HepG2 (cell line): Measurements from ENCODE around the gene ABCC12. TPM values are rescaled to one million over a fixed set of nuclear protein-coding genes. Genes with fewer than 3 reads are reported as not detected.
A peak's percentile ranks its signal among the peaks of the same experiment; 100 is the strongest.

Experiments
- HDAC1 ChIP-seq: sonication (generic); formaldehyde crosslinking; IDR thresholded peaks from 2 replicates; pipeline ENCODE4 v1.5.1; 2020; ENCODE audit warnings: mild to moderate bottlenecking, missing genetic modification reagents
- HNRNPL ChIP-seq: fragments of 200-400 bp; formaldehyde crosslinking; IDR thresholded peaks from 2 replicates; pipeline ENCODE4 v1.6.1; 2017; ENCODE audit warnings: mild to moderate bottlenecking, low read depth, low read length
- IKZF4 ChIP-seq: sonication (generic); formaldehyde crosslinking; IDR thresholded peaks from 2 replicates; pipeline ENCODE4 v1.5.1; 2020; ENCODE audit warnings: borderline replicate concordance, mild to moderate bottlenecking, low read depth, missing genetic modification reagents; ENCODE audit errors: not compliant biosample characterization
- KMT2B ChIP-seq: IDR thresholded peaks from 2 replicates; pipeline ENCODE4 v1.6.1; 2016; ENCODE audit warnings: missing genetic modification reagents, missing compliant biosample characterization
- NFIB ChIP-seq: sonication (generic); formaldehyde crosslinking; IDR thresholded peaks from 2 replicates; pipeline ENCODE4 v1.9.0; 2021; ENCODE audit warnings: missing genetic modification reagents, mild to moderate bottlenecking, borderline replicate concordance
- NR2C2 ChIP-seq: sonication (generic); formaldehyde crosslinking; IDR thresholded peaks from 2 replicates; pipeline ENCODE4 v1.4.0; 2020; ENCODE audit warnings: missing genetic modification reagents, mild to moderate bottlenecking, moderate library complexity, borderline replicate concordance
- PPARG ChIP-seq: conservative IDR thresholded peaks from 2 replicates; pipeline ENCODE4 v1.6.1; 2016; ENCODE audit warnings: missing biosample characterization, missing genetic modification reagents
- SRY ChIP-seq: sonication (generic); formaldehyde crosslinking; IDR thresholded peaks from 2 replicates; pipeline ENCODE4 v1.8.0; 2022; ENCODE audit warnings: mild to moderate bottlenecking, missing genetic modification reagents
- TBP ChIP-seq: sonication (generic); formaldehyde crosslinking; IDR thresholded peaks from 2 replicates; pipeline ENCODE4 v1.5.0; 2020; ENCODE audit warnings: missing genetic modification reagents
- ZBTB38 ChIP-seq: sonication (generic); formaldehyde crosslinking; IDR thresholded peaks from 2 replicates; pipeline ENCODE4 v1.5.1; 2020; ENCODE audit warnings: mild to moderate bottlenecking, missing genetic modification reagents
- ZFY ChIP-seq: sonication (generic); formaldehyde crosslinking; IDR thresholded peaks from 2 replicates; pipeline ENCODE4 v1.4.0; 2020; ENCODE audit warnings: missing genetic modification reagents
- ZNF24 ChIP-seq: fragments of 450-650 bp; IDR thresholded peaks from 2 replicates; pipeline ENCODE4 v1.6.1; 2017; ENCODE audit warnings: antibody characterized with exemption, mild to moderate bottlenecking
- ZNF333 ChIP-seq: sonication (generic); formaldehyde crosslinking; IDR thresholded peaks from 2 replicates; pipeline ENCODE4 v1.4.0; 2020; ENCODE audit warnings: mild to moderate bottlenecking, missing genetic modification reagents, borderline replicate concordance
- ZNF672 ChIP-seq: sonication (generic); formaldehyde crosslinking; IDR thresholded peaks from 2 replicates; pipeline ENCODE4 v1.8.1; 2022; ENCODE audit warnings: missing genetic modification reagents
- ZNF773 ChIP-seq: sonication (generic); formaldehyde crosslinking; IDR thresholded peaks from 2 replicates; pipeline ENCODE4 v1.4.0; 2020; ENCODE audit warnings: missing genetic modification reagents, borderline replicate concordance
- ZNF850 ChIP-seq: sonication (generic); formaldehyde crosslinking; conservative IDR thresholded peaks from 2 replicates; pipeline ENCODE4 v1.9.0; 2021; ENCODE audit warnings: mild to moderate bottlenecking, missing genetic modification reagents
- polyA plus RNA-seq, 8 experiments: library from polyadenylated mRNA; depleted of rRNA in 3 of 8; stranded (reverse) in 7 of 8; unstranded in 1 of 8; fragments of >200 nt; fragmentation: Illumina TruSeq in 4 of 8; extraction: Trizol in 4 of 8; gene quantifications; 2 replicates each; pipeline versions ENCODE4 v1.2.1 to v1.2.3, GENCODE V29; 2011 to 2016; ENCODE audit warnings: low read depth in 4 of 8, missing spikeins in 1 of 8, mixed read lengths in 1 of 8; ENCODE audit not compliant: insufficient read depth in 1 of 8
- total RNA-seq, 5 experiments: library from RNA; depleted of rRNA; stranded (reverse); fragments of >200 nt; fragmentation: Illumina TruSeq; extraction: Trizol; gene quantifications; 2 replicates each; pipeline ENCODE4 v1.2.3, GENCODE V29; 2016; ENCODE audit warnings: low read depth in 1 of 5
- TF ChIP-seq, protein P1 (sequence below): sonication (generic); formaldehyde crosslinking; IDR thresholded peaks from 2 replicates; pipeline ENCODE4 v1.4.0; 2020; ENCODE audit warnings: mild to moderate bottlenecking, low read depth, missing genetic modification reagents
- TF ChIP-seq, protein P2 (sequence below): sonication (generic); formaldehyde crosslinking; IDR thresholded peaks from 2 replicates; pipeline ENCODE4 v1.4.0; 2020; ENCODE audit warnings: mild to moderate bottlenecking, missing genetic modification reagents
- TF ChIP-seq, protein P3 (sequence below): sonication (generic); formaldehyde crosslinking; IDR thresholded peaks from 2 replicates; pipeline ENCODE4 v1.4.0; 2020; ENCODE audit warnings: missing genetic modification reagents
- TF ChIP-seq, protein P4 (sequence below): sonication (generic); formaldehyde crosslinking; IDR thresholded peaks from 2 replicates; pipeline ENCODE4 v1.8.0; 2022; ENCODE audit warnings: mild to moderate bottlenecking, missing genetic modification reagents, moderate library complexity
- TF ChIP-seq, protein P5 (sequence below): sonication (generic); formaldehyde crosslinking; IDR thresholded peaks from 2 replicates; pipeline ENCODE4 v1.4.0; 2020; ENCODE audit warnings: low read depth, mild to moderate bottlenecking, missing genetic modification reagents
- TF ChIP-seq, protein P6 (sequence below): IDR thresholded peaks from 2 replicates; pipeline ENCODE4 v1.6.1; 2016; ENCODE audit warnings: mild to moderate bottlenecking

Gene ABCC12
- total and polyA plus RNA-seq, 2 of the 13 experiments (the other 11 are each of a cell fraction or from before 2014, with no cell fraction given): not detected

DNA sequence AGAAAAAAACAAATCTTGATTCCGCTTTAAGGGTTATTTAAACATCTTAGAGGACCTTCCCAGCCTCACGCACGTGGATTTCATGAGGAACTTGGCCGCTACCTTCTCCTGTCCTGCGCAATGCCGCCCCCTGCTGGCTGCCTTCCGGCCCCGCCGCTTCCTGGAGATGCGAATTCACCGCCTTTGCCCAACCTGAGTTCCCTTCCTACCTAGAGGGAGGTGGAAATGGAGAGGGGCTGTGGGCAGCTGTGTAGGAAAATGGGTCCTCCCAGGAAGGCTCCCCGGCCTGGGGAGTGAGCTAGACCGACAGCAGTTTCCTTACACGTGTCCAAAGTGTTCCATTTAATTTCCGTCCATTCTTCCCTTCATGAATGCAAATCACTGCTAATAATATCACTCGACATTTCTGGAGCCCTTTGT is 1.0 kb upstream of the ABCC12 start (continued):
- TF ChIP-seq, protein P1, sequence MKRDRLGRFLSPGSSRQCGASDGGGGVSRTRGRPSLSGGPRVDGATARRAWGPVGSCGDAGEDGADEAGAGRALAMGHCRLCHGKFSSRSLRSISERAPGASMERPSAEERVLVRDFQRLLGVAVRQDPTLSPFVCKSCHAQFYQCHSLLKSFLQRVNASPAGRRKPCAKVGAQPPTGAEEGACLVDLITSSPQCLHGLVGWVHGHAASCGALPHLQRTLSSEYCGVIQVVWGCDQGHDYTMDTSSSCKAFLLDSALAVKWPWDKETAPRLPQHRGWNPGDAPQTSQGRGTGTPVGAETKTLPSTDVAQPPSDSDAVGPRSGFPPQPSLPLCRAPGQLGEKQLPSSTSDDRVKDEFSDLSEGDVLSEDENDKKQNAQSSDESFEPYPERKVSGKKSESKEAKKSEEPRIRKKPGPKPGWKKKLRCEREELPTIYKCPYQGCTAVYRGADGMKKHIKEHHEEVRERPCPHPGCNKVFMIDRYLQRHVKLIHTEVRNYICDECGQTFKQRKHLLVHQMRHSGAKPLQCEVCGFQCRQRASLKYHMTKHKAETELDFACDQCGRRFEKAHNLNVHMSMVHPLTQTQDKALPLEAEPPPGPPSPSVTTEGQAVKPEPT (CRISPR knock-in tag): no peak
- TF ChIP-seq NR2C2 (CRISPR knock-in tag) (no peak), ZNF850 (0 out of 2 replicates have a peak, but pooled peaks have one; percentile 62), ZFY (CRISPR knock-in tag) (0 out of 2 replicates have a peak, but pooled peaks have one; percentile 21), ZNF773 (CRISPR knock-in tag) (no peak), IKZF4 (CRISPR knock-in tag) (no peak), KMT2B (no peak), ZBTB38 (no peak; the same call in 1 of the 2 replicates), ZNF333 (CRISPR knock-in tag) (0 out of 2 replicates have a peak, but pooled peaks have one; percentile 39), TBP (CRISPR knock-in tag) (no peak), SRY (CRISPR knock-in tag) (no peak), HDAC1 (CRISPR knock-in tag) (no peak), PPARG (CRISPR knock-in tag) (no peak), NFIB (CRISPR knock-in tag) (no peak), ZNF672 (CRISPR knock-in tag) (no peak), ZNF24 (no peak), HNRNPL (no peak)
- TF ChIP-seq, protein P2, sequence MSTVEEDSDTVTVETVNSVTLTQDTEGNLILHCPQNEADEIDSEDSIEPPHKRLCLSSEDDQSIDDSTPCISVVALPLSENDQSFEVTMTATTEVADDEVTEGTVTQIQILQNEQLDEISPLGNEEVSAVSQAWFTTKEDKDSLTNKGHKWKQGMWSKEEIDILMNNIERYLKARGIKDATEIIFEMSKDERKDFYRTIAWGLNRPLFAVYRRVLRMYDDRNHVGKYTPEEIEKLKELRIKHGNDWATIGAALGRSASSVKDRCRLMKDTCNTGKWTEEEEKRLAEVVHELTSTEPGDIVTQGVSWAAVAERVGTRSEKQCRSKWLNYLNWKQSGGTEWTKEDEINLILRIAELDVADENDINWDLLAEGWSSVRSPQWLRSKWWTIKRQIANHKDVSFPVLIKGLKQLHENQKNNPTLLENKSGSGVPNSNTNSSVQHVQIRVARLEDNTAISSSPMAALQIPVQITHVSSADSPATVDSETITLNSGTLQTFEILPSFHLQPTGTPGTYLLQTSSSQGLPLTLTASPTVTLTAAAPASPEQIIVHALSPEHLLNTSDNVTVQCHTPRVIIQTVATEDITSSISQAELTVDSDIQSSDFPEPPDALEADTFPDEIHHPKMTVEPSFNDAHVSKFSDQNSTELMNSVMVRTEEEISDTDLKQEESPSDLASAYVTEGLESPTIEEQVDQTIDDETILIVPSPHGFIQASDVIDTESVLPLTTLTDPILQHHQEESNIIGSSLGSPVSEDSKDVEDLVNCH: no peak
- TF ChIP-seq, protein P3, sequence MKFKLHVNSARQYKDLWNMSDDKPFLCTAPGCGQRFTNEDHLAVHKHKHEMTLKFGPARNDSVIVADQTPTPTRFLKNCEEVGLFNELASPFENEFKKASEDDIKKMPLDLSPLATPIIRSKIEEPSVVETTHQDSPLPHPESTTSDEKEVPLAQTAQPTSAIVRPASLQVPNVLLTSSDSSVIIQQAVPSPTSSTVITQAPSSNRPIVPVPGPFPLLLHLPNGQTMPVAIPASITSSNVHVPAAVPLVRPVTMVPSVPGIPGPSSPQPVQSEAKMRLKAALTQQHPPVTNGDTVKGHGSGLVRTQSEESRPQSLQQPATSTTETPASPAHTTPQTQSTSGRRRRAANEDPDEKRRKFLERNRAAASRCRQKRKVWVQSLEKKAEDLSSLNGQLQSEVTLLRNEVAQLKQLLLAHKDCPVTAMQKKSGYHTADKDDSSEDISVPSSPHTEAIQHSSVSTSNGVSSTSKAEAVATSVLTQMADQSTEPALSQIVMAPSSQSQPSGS (CRISPR knock-in tag): no peak
- TF ChIP-seq, protein P4, sequence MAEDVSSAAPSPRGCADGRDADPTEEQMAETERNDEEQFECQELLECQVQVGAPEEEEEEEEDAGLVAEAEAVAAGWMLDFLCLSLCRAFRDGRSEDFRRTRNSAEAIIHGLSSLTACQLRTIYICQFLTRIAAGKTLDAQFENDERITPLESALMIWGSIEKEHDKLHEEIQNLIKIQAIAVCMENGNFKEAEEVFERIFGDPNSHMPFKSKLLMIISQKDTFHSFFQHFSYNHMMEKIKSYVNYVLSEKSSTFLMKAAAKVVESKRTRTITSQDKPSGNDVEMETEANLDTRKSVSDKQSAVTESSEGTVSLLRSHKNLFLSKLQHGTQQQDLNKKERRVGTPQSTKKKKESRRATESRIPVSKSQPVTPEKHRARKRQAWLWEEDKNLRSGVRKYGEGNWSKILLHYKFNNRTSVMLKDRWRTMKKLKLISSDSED (CRISPR knock-in tag): no peak
- TF ChIP-seq, protein P5, sequence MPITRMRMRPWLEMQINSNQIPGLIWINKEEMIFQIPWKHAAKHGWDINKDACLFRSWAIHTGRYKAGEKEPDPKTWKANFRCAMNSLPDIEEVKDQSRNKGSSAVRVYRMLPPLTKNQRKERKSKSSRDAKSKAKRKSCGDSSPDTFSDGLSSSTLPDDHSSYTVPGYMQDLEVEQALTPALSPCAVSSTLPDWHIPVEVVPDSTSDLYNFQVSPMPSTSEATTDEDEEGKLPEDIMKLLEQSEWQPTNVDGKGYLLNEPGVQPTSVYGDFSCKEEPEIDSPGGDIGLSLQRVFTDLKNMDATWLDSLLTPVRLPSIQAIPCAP: no peak
- TF ChIP-seq, protein P6, sequence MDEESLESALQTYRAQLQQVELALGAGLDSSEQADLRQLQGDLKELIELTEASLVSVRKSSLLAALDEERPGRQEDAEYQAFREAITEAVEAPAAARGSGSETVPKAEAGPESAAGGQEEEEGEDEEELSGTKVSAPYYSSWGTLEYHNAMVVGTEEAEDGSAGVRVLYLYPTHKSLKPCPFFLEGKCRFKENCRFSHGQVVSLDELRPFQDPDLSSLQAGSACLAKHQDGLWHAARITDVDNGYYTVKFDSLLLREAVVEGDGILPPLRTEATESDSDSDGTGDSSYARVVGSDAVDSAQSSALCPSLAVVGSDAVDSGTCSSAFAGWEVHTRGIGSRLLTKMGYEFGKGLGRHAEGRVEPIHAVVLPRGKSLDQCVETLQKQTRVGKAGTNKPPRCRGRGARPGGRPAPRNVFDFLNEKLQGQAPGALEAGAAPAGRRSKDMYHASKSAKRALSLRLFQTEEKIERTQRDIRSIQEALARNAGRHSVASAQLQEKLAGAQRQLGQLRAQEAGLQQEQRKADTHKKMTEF (CRISPR knock-in tag): peak; percentile 38; the same call in 1 of the 2 replicates
